Measurements from ENCODE around the gene HELZ.

HELZ gene

DNA sequence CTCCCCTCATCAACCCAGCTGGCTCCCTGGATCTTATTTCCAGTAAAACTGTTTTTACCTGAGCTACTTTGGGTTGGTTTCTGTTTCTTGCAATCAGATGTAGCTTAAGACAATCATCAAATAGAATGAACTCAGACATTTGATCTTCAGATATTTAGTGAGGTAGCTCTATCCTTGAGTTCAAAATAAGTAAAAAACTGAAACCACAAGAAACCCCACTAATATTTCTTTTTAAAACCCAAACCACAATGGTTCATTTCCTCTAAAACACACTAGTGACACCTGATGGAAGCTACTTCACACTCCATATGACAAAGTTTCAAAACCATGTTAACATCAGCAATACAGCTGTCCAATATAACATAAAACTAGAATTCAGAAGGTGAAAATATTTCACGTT lies 162.9 kb downstream of the HELZ start:
- TF ChIP-seq, protein P1, sequence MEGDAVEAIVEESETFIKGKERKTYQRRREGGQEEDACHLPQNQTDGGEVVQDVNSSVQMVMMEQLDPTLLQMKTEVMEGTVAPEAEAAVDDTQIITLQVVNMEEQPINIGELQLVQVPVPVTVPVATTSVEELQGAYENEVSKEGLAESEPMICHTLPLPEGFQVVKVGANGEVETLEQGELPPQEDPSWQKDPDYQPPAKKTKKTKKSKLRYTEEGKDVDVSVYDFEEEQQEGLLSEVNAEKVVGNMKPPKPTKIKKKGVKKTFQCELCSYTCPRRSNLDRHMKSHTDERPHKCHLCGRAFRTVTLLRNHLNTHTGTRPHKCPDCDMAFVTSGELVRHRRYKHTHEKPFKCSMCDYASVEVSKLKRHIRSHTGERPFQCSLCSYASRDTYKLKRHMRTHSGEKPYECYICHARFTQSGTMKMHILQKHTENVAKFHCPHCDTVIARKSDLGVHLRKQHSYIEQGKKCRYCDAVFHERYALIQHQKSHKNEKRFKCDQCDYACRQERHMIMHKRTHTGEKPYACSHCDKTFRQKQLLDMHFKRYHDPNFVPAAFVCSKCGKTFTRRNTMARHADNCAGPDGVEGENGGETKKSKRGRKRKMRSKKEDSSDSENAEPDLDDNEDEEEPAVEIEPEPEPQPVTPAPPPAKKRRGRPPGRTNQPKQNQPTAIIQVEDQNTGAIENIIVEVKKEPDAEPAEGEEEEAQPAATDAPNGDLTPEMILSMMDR (IDR thresholded peaks at IDR 0.05) = no peak

DNA sequence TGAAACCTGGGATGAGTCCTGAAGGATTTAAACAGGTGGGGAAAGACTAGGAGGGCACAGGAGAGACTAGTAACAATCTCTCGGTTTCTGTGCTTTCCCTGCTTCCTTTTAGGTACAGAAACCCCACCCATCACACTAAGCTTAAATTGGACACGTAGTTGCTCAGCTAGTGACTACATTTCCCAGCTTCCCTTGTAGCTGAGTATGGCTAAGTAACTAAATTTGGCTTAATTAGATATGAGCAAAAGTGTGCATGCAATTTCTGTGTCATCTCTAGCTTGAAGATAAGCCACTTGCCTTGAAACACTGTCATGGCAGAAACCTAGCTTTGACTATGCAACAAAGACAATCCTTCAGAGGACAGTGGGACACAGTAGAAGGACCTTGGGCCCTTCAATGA lies 164.2 kb downstream of the HELZ start:
- TF ChIP-seq, protein P1 (IDR thresholded peaks at IDR 0.05) = no peak

DNA sequence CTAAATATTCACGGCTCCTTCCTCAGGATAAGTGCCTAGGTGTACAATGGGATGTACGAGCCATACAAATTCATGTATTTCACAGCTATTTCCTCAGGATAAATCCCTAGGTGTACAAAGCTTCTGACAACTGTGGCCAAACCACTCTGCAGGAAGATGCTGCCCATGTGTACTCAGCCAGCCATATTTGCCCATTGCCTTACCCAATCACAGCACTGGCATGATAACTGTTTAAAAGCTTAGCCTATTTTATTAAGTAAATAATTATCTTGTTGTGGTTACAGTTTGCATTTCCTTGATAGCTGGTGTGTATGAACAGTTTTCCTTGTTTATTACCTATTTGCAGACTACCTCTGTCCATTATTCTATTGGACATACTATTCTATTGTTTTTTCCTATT lies 165.5 kb downstream of the HELZ start:
- TF ChIP-seq, protein P1 (IDR thresholded peaks at IDR 0.05) = no peak

DNA sequence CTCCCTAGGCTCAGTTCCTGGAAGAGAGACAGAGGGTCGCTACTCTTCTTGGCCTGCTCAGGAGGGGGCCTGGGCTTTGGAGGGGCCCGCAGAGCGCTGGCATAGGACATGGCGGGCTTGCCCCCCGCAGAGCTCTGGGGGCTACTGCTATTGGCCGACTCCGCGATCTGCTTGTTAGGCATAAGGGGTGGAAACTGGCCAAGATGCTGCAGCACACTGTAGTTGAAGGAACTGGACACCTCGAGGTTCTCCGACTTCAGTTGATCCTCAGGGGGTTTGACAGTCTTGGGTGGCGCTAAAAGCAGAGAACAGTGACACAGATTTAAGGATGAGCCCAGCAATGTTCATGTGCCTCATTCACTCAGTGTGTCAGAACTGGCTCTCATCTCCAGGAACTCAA lies 166.7 kb downstream of the HELZ start:
- TF ChIP-seq, protein P1 (IDR thresholded peaks at IDR 0.05) = no peak

DNA sequence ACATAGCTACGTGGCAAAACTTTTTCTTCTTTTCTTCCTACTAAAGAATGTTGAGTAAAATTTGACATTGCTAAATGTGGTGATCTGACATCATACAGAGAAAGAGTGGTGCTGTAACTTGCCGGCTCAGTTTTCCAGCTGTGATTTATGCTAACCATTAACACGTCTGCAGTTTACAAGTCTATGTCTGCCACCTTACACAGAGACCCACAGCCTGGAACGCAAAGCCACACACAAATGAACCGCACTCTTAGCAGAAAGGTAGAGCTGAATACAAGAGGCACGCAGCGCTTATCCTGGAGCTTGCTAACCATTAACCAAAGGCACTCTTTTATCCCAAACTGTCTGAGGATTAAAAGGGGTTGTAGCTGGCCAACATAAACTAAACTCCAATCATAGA lies 168.7 kb downstream of the HELZ start:
- TF ChIP-seq, protein P1 (IDR thresholded peaks at IDR 0.05) = no peak

DNA sequence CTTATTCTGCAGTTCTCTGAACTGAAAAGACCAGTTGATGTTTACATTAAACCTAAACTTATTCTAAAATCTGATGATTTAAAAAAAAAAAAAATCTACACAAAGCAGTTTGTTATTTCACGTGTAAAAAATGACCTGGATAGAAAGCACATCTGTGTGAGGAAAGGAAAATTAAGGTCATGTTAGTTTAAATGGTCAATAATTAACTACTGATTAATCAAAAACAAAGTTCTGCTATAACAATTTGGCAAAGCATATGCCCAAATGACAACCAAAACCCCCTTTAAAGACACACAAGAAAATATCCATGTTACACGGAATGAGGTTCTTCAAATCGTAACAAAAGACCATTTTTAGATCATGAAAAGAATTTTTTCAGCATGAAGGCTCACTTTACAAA lies 170.2 kb downstream of the HELZ start:
- TF ChIP-seq, protein P1 (IDR thresholded peaks at IDR 0.05) = no peak

DNA sequence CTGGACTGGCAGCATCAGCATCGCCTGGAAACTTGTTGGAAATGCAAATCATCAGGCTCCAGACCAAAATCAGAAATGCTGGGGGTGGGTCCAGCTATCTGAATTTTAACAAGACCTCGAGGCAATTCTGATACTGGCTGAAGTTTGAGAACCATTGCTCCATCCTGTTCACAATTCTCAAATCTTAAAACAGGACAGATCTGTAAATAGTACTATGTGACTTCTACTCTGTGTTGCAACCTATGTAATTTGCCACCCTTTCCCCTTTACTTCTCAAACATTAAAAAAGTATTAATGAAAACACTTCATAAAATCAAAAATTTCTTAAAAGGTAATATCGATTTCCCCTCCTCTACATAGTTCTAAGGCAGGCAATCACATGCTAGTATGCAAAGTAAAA lies 172.1 kb downstream of the HELZ start:
- TF ChIP-seq, protein P1 (IDR thresholded peaks at IDR 0.05) = no peak

DNA sequence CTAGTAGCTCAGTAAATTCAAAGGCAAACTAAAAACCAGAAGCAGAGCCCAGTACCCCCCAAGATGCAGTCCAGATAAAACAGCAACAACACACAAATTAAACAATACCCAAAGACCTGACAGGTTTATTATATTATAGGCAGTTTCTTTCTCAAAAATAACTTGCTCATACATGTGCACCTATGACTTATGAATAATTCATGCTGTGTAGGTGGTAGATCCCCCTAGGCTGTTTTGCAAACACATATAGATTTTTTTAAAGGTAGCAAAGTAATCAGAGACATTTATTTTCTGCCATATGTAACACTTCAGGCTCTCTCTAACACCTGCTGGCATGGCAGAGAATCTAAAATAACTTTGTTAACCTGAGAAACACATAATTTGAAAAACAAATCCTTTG lies 173.4 kb downstream of the HELZ start:
- TF ChIP-seq, protein P1 (IDR thresholded peaks at IDR 0.05) = no peak
